Measurements from ENCODE around the gene RING1. TPM values are rescaled to one million over a fixed set of nuclear protein-coding genes. Genes with fewer than 3 reads are reported as not detected.

RING1 gene
- total RNA-seq, 1 donor from 2014 or later, result 23.0 TPM

DNA sequence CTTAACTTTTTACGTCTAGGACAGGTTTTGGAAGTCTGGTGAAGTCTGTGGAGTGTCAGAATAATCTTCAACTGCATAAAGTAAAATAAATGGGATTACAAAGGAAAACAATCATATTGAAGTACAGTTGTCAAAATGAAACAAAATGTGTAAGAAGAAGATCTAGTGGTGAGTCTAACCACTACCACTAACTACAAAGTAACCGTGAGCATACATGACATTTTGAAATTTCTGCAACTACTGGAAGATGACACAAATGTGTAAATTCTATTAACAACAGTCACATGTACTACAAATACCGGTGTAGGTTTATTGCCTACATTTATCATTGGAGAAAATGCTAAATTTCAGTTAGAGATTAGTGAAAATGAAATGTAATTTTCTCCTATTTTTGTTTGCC is 33.7 kb downstream of the RING1 start:
- DNase-seq (ENCODE audit: low read depth, low spot score), result no peak

DNA sequence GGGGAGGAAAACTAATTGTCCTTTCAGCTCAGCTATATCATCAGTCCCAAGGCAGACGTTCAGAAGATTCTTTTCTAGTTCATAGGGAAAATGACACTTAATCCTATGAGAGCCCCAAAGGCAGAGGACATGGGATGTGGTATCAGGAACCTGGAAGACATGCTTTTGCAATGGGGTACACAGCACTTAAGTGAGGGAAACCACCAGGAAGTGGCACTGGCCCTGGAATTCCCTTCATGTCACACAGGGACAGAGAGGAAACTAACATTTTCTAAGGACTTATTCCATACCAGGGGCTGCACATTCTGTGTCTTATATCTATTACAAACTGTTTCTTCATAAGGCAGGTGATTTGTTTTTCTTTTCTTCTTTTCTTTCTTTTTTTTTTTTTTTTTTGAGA is 35.2 kb downstream of the RING1 start:
- DNase-seq (ENCODE audit: low read depth, low spot score), result no peak

DNA sequence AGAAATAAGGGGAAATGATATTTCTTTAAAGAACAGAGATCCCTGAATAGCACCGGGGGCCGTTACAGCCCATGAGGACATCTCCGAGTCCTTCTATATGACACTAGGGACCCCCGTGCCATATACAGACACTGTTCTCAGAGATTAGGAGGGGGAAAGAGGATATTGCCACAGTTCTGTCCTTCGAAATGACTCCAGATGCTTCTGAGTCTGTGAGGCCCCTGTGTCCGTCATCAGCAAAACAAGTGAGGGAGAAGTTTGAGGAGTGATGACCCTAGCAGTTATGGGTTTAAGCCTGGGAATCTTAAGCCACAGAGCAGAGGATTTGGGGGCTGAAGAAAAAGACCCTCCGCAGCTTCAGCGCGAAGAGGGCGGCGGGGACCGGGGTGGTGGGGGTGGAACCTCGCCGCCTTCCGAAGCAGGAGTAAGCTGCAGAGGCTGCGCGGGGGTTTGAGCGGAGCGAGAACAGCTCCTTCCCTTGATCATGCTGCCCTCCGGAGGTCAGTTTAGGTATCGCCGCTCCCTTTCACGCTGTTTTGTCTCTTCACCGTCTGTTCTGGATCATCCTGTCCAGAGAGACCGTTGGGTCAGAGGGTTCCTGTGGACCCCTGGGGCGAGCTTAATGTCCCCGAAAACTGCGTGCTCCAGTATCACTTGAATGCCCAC is 39.8 kb downstream of the RING1 start:
- DNase-seq (ENCODE audit: low read depth, low spot score), result peak; percentile 40

DNA sequence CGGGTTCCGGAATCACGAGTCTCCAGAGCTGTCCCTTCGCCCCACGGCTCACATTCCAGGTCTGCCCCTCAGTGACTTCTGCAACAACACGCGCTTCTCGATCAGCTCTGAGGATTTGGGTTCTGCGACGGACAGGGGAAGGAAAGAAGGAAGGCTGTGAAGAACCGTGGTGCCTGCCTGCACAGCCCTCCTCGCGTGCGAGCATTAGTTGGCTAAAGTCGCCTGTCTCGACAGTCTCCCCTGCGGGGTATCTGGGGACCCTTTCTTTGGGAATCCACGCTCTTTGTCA is 40.3 kb downstream of the RING1 start:
- DNase-seq (ENCODE audit: low read depth, low spot score), result no peak

DNA sequence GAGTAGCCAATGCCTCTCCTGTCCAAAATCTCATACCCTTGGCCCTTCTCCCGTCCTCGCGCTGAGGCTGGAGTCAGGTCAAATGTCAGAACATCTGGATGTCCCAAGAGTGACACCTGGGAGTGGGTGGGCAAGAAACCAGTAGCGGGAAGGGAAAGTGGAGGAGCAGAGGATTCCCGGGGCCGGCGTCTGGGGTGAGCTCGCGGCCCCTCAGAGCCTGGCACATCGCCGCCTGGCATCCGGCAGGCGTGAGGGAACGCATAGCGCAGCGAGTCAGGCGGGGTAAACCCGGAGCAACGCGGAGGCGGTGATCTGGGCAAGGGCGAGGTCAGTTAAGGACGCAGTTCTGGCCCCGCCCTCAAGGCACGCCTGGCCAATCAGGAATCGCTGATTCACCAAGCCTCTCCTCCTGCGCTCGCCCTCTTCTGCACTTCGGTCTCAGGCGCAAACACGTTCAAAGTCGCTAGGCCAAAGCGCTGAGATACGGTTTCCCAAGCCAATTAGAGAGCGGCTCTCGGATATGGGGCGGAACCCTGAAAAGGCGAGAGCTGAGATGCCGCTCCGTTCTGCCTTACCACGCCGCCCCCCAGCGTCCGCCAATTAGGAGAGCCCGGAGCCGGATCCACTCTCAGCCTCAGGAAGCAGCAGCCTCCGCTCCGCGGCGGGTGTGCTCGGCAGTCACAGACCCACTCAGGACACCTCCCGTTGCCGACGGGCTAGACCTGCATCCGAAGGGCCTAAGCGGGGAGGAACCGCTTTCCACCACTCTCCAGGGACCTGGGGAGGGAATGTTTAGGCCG is 40.8 kb downstream of the RING1 start:
- peak; percentile 98 for DNase-seq (ENCODE audit: low read depth, low spot score)

DNA sequence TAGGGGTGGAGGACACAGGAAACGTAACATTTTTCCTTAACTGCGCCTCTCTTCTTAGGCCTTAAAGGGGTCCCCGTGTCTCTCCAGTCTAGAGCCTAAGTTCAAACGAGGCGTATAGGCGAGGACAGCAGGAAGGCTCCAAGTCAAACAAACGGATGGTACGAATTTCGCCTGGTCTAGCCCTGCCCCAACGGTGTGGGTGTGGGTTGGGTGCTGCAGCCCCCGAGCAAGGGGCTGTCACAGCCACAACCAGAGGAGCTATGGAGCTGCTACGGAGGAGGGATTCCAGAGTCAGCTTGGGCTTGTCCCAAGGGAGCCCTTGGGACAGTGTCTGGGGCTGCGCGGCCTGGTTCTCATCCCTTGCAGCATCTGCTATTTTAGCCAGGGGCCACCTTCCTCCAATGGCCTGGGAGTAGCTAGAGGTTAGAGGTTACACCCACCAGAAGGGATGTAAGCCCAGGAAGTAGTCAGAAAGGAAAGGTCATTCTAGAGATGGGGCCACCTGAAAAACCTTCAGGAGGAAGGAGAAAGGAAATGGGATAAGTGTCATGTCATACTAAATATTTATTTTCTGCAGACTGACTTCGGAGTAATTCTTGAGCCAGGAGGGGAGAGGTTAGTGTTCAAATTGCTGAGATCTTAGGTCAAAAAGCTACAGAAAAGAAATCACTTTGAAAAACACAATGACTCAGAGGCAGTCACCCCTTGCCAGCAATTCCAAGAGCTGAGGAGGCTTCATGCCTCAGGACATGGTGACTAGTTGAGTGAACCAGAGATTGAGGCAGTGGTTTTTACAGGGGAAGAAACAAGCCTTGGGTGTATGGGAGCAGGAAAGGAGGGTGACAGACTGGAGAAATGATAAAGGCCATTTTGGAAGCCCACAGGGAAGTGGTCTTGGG is 41.7 kb downstream of the RING1 start:
- DNase-seq (ENCODE audit: low read depth, low spot score), result peak; percentile 37

DNA sequence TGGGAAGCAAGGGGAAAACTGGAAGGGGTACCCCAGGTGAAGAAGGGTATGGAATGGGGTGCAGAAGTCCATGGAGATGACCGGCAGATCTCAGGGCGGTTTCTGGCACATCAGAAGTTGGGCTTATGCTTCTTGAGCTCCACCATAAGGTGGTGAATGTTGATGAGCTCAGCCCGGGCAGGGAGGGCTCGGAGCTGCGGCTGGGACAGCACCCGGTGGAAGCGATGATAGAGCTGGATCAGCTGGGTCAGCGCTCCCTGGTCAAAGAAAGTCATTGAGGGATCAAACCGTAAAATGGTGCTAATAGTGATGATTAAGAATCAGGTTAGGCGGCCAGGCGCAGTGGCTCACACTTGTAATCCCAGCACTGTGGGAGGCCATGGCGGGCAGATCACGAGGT is 42.4 kb downstream of the RING1 start:
- no peak for DNase-seq (ENCODE audit: low read depth, low spot score)

DNA sequence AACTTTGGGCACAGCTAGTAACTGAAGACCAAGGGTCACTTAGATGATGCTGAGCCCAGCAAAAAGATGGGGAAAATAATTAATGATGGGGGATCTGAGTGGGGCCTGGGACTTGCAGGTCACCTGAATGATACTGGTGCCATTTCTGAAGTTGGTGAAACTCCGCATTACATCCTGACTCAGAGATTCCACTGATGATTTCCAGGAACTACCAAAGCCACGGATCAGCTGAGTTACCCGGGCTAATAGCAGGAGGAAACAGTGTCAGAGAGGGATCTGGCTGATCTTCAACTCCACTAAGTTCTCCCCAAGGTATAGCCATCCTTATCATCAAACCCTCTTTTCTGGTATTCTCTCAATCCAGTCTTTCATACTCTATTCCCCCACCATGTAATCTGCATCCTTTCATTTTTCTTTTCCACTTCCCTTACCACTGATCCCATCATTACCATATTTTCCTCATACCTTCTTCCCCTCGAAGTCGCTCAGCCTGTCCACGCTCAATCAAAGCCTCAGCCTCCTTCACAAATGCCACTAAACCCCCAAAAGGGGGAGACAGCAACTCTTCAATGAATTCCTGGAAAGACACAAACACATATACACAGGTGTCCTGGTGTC is 43.2 kb downstream of the RING1 start:
- no peak for DNase-seq (ENCODE audit: low read depth, low spot score)

DNA sequence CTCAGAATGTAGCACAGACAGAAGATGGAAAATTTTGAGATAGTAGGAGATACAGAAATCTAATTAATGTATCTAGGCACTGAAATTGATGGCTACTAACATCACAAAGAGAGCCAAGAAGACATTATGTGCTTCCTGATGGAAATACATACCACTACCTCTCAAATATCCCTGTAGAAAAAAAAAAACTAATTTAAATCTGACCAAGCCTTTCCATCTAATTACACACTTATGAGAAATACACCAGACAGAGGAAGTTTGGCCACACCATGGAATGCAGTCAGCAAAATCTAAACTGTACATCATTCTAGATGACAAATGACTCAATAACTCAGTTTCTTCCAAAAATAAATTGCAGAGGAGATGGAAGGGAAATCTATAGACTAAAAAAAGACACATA is 44.5 kb downstream of the RING1 start:
- DNase-seq (ENCODE audit: low read depth, low spot score), result no peak

DNA sequence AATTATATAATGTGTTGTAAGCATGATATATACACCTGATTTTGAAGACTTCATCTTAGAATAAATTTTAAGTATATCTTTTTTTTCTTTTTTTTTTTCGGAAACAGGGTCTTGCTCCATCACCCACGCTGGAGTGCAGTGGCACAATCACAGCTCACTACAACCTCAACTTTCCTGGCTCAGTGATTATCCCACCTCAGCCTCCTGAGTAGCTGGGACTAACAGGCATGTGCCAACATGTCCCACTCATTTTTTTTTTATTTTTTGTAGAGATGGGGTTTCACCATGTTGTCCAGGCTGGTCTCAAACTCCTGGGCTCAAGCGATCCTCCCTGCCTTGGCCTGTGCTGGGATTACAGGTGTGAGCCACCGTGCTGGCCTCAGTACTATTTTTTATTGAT is 46.3 kb downstream of the RING1 start:
- no peak for DNase-seq (ENCODE audit: low read depth, low spot score)

DNA sequence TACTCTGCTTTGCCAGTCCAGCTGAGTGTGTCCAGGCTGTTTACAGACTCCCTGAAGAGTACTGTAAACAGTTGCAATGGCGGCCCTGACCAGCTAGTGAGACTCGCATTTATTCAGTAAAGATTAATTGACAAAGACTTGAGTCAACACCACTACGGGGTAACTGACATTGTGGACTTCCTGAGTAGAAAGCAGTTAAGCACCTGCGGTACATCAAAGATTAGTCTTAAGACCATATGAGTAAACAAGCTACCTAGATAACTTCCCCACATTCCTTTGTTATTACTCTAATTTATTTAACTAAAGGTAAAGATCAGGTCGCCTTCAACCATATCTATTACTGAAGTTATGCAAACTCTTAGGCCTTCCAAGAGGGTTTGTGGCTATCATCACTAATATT is 50.7 kb downstream of the RING1 start:
- DNase-seq (ENCODE audit: low read depth, low spot score), result no peak

Other genes starting within 250 kb of the RING1 start
- gene BRD2, start 239.9 kb upstream of the RING1 start, total RNA-seq, result 52.1 and 77.0 TPM in 2 replicates
- not detected in 2 replicates for gene HLA-DOA, start 198.9 kb upstream of the RING1 start, total RNA-seq
- gene HLA-DPA1, start 134.9 kb upstream of the RING1 start, total RNA-seq, result 1.4 TPM in 1 of 2 replicates, not detected in the other
- 0.46 and 10.3 TPM in 2 replicates for gene HLA-DPB1, start 132.5 kb upstream of the RING1 start, total RNA-seq
- 0.07 and 0.11 TPM in 2 replicates for gene COL11A2, start 16.0 kb upstream of the RING1 start, total RNA-seq
- gene RXRB, start 7.8 kb upstream of the RING1 start, total RNA-seq, result 22.4 and 23.6 TPM in 2 replicates
- gene SLC39A7, start 7.6 kb upstream of the RING1 start, total RNA-seq, result 107 and 131 TPM in 2 replicates
- 3.5 and 8.6 TPM in 2 replicates for gene HSD17B8, start 3.8 kb upstream of the RING1 start, total RNA-seq
- gene VPS52, start 63.4 kb downstream of the RING1 start, total RNA-seq, result 32.1 and 33.0 TPM in 2 replicates
- 2,993 and 4,478 TPM in 2 replicates for gene RPS18, start 63.6 kb downstream of the RING1 start, total RNA-seq
- gene B3GALT4, start 68.6 kb downstream of the RING1 start, total RNA-seq, result 2.8 and 4.7 TPM in 2 replicates
- gene WDR46, start 80.7 kb downstream of the RING1 start, total RNA-seq, result 90.2 and 94.7 TPM in 2 replicates
- gene PFDN6, start 81.1 kb downstream of the RING1 start, total RNA-seq, result 51.2 and 53.3 TPM in 2 replicates
- gene RGL2, start 90.4 kb downstream of the RING1 start, total RNA-seq, result 39.4 and 42.5 TPM in 2 replicates
- 48.7 and 71.1 TPM in 2 replicates for gene TAPBP, start 105.6 kb downstream of the RING1 start, total RNA-seq
- 14.3 and 16.4 TPM in 2 replicates for gene ZBTB22, start 109.2 kb downstream of the RING1 start, total RNA-seq
- gene DAXX, start 114.5 kb downstream of the RING1 start, total RNA-seq, result 48.6 and 49.9 TPM in 2 replicates
- gene KIFC1, start 183.3 kb downstream of the RING1 start, total RNA-seq, result 19.9 and 40.4 TPM in 2 replicates
- gene PHF1, start 202.5 kb downstream of the RING1 start, total RNA-seq, result 6.8 and 10.7 TPM in 2 replicates
- gene CUTA, start 209.6 kb downstream of the RING1 start, total RNA-seq, result 49.5 and 51.8 TPM in 2 replicates
- 1.5 and 2.2 TPM in 2 replicates for gene SYNGAP1, start 211.6 kb downstream of the RING1 start, total RNA-seq
- gene ZBTB9, start 246.1 kb downstream of the RING1 start, total RNA-seq, result 6.1 and 6.7 TPM in 2 replicates